Caco-2 (cell line): ENCODE measurements around the gene RFTN1. TPM values are rescaled to one million over a fixed set of nuclear protein-coding genes. Genes with fewer than 3 reads are reported as not detected.

Experiments
- BruUV-seq: library from RNA; stranded (reverse); fragments of 400-500 nt; replicated peaks from 2 replicates; lab custom pipeline; 2021; lab: Mats Ljungman, UMichigan
- CTCF ChIA-PET: fragments of 300-600 bp; sonication (Branson Sonifier 250); formaldehyde crosslinking; loops from one replicate; lab custom pipeline; 2022; ENCODE audit warnings: antibody characterized with exemption; lab: Charles Lee
- POLR2A ChIA-PET: fragments of 300-600 bp; sonication (Branson Sonifier 250); formaldehyde crosslinking; loops from one replicate; lab custom pipeline; 2022; ENCODE audit warnings: antibody characterized with exemption; lab: Charles Lee
- DNase-seq, 2 experiments: peaks; one replicate each; pipeline versions ENCODE4 v3.0.0 to v3.0.0-alpha.2; 2020 to 2022
- H3K27me3 ChIP-seq: replicated peaks from 2 replicates; pipeline ENCODE4 v1.6.0; 2011; ENCODE audit warnings: low read length; ENCODE audit not compliant: control insufficient read depth, insufficient read depth
- H3K36me3 ChIP-seq: 2 replicates; pipeline ENCODE4 v1.5.1; 2011; ENCODE audit warnings: low read length; ENCODE audit not compliant: control insufficient read depth, insufficient read depth
- H3K4me1 ChIP-seq: fragments of 250-450 bp; sonication (Bioruptor Pico); 2 replicates; pipeline ENCODE4 v1.5.1; 2020; ENCODE audit warnings: mild to moderate bottlenecking
- H3K4me3 ChIP-seq: 2 replicates; pipeline ENCODE4 v1.5.1; 2011; ENCODE audit warnings: low read depth, mild to moderate bottlenecking, control low read depth, low read length
- H3K9me3 ChIP-seq: fragments of 250-450 bp; sonication (Bioruptor Pico); 2 replicates; pipeline ENCODE4 v1.5.1; 2020; ENCODE audit warnings: mild to moderate bottlenecking, moderate library complexity
- H3K27ac Mint-ChIP-seq: one replicate; pipeline ENCODE4 v1.8.0; 2022; ENCODE audit warnings: mixed read lengths; ENCODE audit not compliant: unreplicated experiment
- H3K27me3 Mint-ChIP-seq: one replicate; pipeline ENCODE4 v1.8.0; 2022; ENCODE audit warnings: mixed read lengths; ENCODE audit not compliant: insufficient read depth, unreplicated experiment
- H3K36me3 Mint-ChIP-seq: one replicate; pipeline ENCODE4 v1.8.0; 2022; ENCODE audit warnings: mild to moderate bottlenecking, mixed read lengths; ENCODE audit not compliant: insufficient read depth, unreplicated experiment
- H3K4me1 Mint-ChIP-seq: one replicate; pipeline ENCODE4 v1.8.0; 2022; ENCODE audit warnings: low read depth, mixed read lengths; ENCODE audit not compliant: unreplicated experiment
- H3K4me3 Mint-ChIP-seq: one replicate; pipeline ENCODE4 v1.8.0; 2022; ENCODE audit warnings: mild to moderate bottlenecking, moderate library complexity, mixed read lengths; ENCODE audit not compliant: unreplicated experiment
- H3K9me3 Mint-ChIP-seq: one replicate; pipeline ENCODE4 v1.8.0; 2022; ENCODE audit warnings: mixed read lengths; ENCODE audit not compliant: unreplicated experiment
- CTCF ChIP-seq, 2 experiments: fragments of 200-600 bp in 1 of 2; IDR thresholded peaks; 1 replicate in 1 of 2; 2 replicates in 1 of 2; pipeline versions ENCODE4 v1.5.1 to v1.8.0; 2011 to 2022; ENCODE audit warnings: antibody characterized with exemption in 1 of 2, control low read depth in 1 of 2, inconsistent platforms in 1 of 2, low read depth in 1 of 2, low read length in 1 of 2, mild to moderate bottlenecking in 1 of 2, moderate library complexity in 1 of 2; ENCODE audit not compliant: insufficient read depth in 1 of 2, severe bottlenecking in 1 of 2, unreplicated experiment in 1 of 2
- intact Hi-C: fragments of 100-400 bp; cut with micrococcal nuclease; formaldehyde crosslinking; loops from one replicate; pipeline ENCODE4 v1.10.0; 2022; ENCODE audit not compliant: unreplicated experiment
- total RNA-seq: library from RNA; stranded (reverse); gene quantifications from 2 replicates; pipeline ENCODE4 v1.2.3, GENCODE V29; 2022

The RFTN1 gene
- total RNA-seq, 1 experiment from 2014 or later: 10.2 TPM

GRCh38 chr3:16401273-16401672, 112.2 kb downstream of the RFTN1 start:
- intact Hi-C loops: no loop called here
- H3K4me1 Mint-ChIP-seq: peaks cover 6% of the 10 kb centered on the region
- BruUV-seq: no TSS peak
- no peaks in the 10 kb centered on the region for H3K27me3 Mint-ChIP-seq
- H3K9me3 ChIP-seq: no peaks in the 10 kb centered on the region
- TF ChIP-seq CTCF (IDR thresholded peaks at IDR 0.05; ENCODE audit: insufficient read depth in 1 of 2, low read depth in 1 of 2, low read length in 1 of 2, severe bottlenecking in 1 of 2, unreplicated experiment in 1 of 2): no peak
- no peak overlapping the region for H3K4me3 Mint-ChIP-seq
- H3K4me1 ChIP-seq: no peaks in the 10 kb centered on the region
- ChIA-PET POLR2A (no interaction called here), CTCF (no interaction called here)
- H3K36me3 ChIP-seq: no peaks in the 10 kb centered on the region
- H3K27ac Mint-ChIP-seq: no peak overlapping the region
- H3K9me3 Mint-ChIP-seq: no peaks in the 10 kb centered on the region
- no peak for DNase-seq
- no peaks in the 10 kb centered on the region for H3K27me3 ChIP-seq
- peaks cover 9% of the 10 kb centered on the region for H3K36me3 Mint-ChIP-seq
- no peak overlapping the region for H3K4me3 ChIP-seq

- H3K9me3 ChIP-seq: no peaks in the 10 kb centered on the region
- Mint-ChIP-seq H3K27ac (no peak overlapping the region), H3K4me1 (peaks cover 6% of the 10 kb centered on the region), H3K9me3 (no peaks in the 10 kb centered on the region), H3K27me3 (no peaks in the 10 kb centered on the region), H3K4me3 (no peak overlapping the region), H3K36me3 (peaks cover 9% of the 10 kb centered on the region)
- no peaks in the 10 kb centered on the region for H3K27me3 ChIP-seq
- no peak for TF ChIP-seq CTCF (IDR thresholded peaks at IDR 0.05; ENCODE audit: insufficient read depth in 1 of 2, low read depth in 1 of 2, low read length in 1 of 2, severe bottlenecking in 1 of 2, unreplicated experiment in 1 of 2)
- intact Hi-C loops: no loop called here
- ChIA-PET POLR2A (no interaction called here), CTCF (no interaction called here)
- H3K4me3 ChIP-seq: no peak overlapping the region
- H3K4me1 ChIP-seq: no peaks in the 10 kb centered on the region
- no TSS peak for BruUV-seq
- no peaks in the 10 kb centered on the region for H3K36me3 ChIP-seq
- no peak for DNase-seq
Measured at GRCh38 chr3:16400106-16400931, 113.2 kb downstream of the RFTN1 start.

GRCh38 chr3:16399473-16399872, 114.0 kb downstream of the RFTN1 start:
- Histone ChIP-seq H3K4me1 (no peaks in the 10 kb centered on the region), H3K9me3 (no peaks in the 10 kb centered on the region), H3K4me3 (no peak overlapping the region), H3K27me3 (no peaks in the 10 kb centered on the region), H3K36me3 (no peaks in the 10 kb centered on the region)
- Mint-ChIP-seq H3K4me3 (no peak overlapping the region), H3K4me1 (peaks cover 6% of the 10 kb centered on the region), H3K9me3 (no peaks in the 10 kb centered on the region), H3K36me3 (peaks cover 6% of the 10 kb centered on the region), H3K27me3 (no peaks in the 10 kb centered on the region), H3K27ac (no peak overlapping the region)
- intact Hi-C loops: no loop called here
- BruUV-seq: no TSS peak
- TF ChIP-seq CTCF (IDR thresholded peaks at IDR 0.05; ENCODE audit: insufficient read depth in 1 of 2, low read depth in 1 of 2, low read length in 1 of 2, severe bottlenecking in 1 of 2, unreplicated experiment in 1 of 2): no peak
- ChIA-PET POLR2A (no interaction called here), CTCF (no interaction called here)
- DNase-seq: no peak
